Neural progenitor cell (in vitro differentiated cells): ENCODE measurements around the gene ZCWPW2.

ENCODE experiments used
- CTCF ChIP-seq: fragments of 200-600 bp; sonication (generic); IDR thresholded peaks from 2 replicates; pipeline ENCODE4 v1.5.1; 2017; ENCODE audit warnings: antibody characterized with exemption, mild to moderate bottlenecking
- EZH2 ChIP-seq: fragments of 200-600 bp; sonication (generic); IDR thresholded peaks from 2 replicates; pipeline ENCODE4 v1.6.1; 2017; ENCODE audit warnings: antibody characterized with exemption, mild to moderate bottlenecking, moderate library complexity

- TF ChIP-seq CTCF (no peak), EZH2 (no peak)
Observed at GRCh38 chr3:28504976-28505375, 156.5 kb downstream of the ZCWPW2 start.
